ENCODE data around the gene RND2.
"Not testable (repeated sequence)": the region's sequence is repeated elsewhere in the genome, so short reads cannot be mapped to it uniquely, and the experiment has no call there.

The RND2 gene

GRCh38 chr17:43026595-43026994 lies 1.6 kb downstream of the RND2 start:
- DNase-seq: no peak

- no peak for DNase-seq
These were observed 2.3 kb downstream of the RND2 start for GRCh38 chr17:43027091-43028032.

GRCh38 chr17:43028221-43028861 lies 3.3 kb downstream of the RND2 start:
- no peak for DNase-seq

GRCh38 chr17:43030137-43030767 lies 5.2 kb downstream of the RND2 start:
- peak in 17 of 56 donors; percentile 6 to 44 (median 22) for DNase-seq

- no peak for DNase-seq
These were observed 6.6 kb downstream of the RND2 start for GRCh38 chr17:43031666-43032065.

GRCh38 chr17:43033948-43034881 lies 9.2 kb downstream of the RND2 start:
- peak in 18 of 56 donors; percentile 5 to 47 (median 20) for DNase-seq

- no peak for DNase-seq
These were observed 9.9 kb downstream of the RND2 start for GRCh38 chr17:43034894-43035293.

GRCh38 chr17:43039646-43040045 lies 14.6 kb downstream of the RND2 start:
- no peak for DNase-seq

GRCh38 chr17:43040655-43041054 lies 15.6 kb downstream of the RND2 start:
- DNase-seq: no peak

- no peak for DNase-seq
These were observed 17.1 kb downstream of the RND2 start for GRCh38 chr17:43042025-43042628.

- no peak for DNase-seq
These were observed 18.3 kb downstream of the RND2 start for GRCh38 chr17:43043307-43043706.

GRCh38 chr17:43044024-43044423 lies 19.0 kb downstream of the RND2 start:
- no peak for DNase-seq

- no peak for DNase-seq
These were observed 26.9 kb downstream of the RND2 start for GRCh38 chr17:43051969-43052368.

- DNase-seq: not testable (repeated sequence)
These were observed 28.0 kb downstream of the RND2 start for GRCh38 chr17:43053008-43053407.

- DNase-seq: no peak
These were observed 31.0 kb downstream of the RND2 start for GRCh38 chr17:43056051-43056450.

- no peak for DNase-seq
These were observed 38.1 kb downstream of the RND2 start for GRCh38 chr17:43062984-43063638.

- DNase-seq: no peak
These were observed 43.7 kb downstream of the RND2 start for GRCh38 chr17:43068570-43069367.

- no peak for DNase-seq
These were observed 44.4 kb downstream of the RND2 start for GRCh38 chr17:43069368-43069898.

GRCh38 chr17:43070257-43070656 lies 45.2 kb downstream of the RND2 start:
- no peak for DNase-seq
